Stomach (tissue), 9 donors: ENCODE measurements around the gene NOD2. TPM values are rescaled to one million over a fixed set of nuclear protein-coding genes. Genes with fewer than 3 reads are reported as not detected.

Experiments
- DNase-seq, 2 donors: peaks; one replicate each; pipeline versions ENCODE4 v3.0.0 to v3.0.0-alpha.2; 2013 to 2019
- H3K27ac ChIP-seq, 5 donors: fragments of 200-600 bp in 4 of 5; sonication (generic) in 4 of 5; one replicate each; pipeline ENCODE4 v1.5.1; 2013 to 2019; ENCODE audit warnings: mild to moderate bottlenecking in 1 of 5, moderate library complexity in 1 of 5
- H3K27me3 ChIP-seq, 3 donors: fragments of 200-600 bp; sonication (generic); one replicate each; pipeline ENCODE4 v1.5.1; 2017 to 2019; ENCODE audit warnings: mixed run types in 1 of 3
- H3K36me3 ChIP-seq, 4 donors: fragments of 200-600 bp; sonication (generic); 1 replicate in 3 of 4; 2 replicates in 1 of 4; pipeline ENCODE4 v1.5.1; 2016 to 2019
- H3K4me1 ChIP-seq, 4 donors: fragments of 200-600 bp; sonication (generic); one replicate each; pipeline ENCODE4 v1.5.1; 2016 to 2019
- H3K4me3 ChIP-seq, 4 donors: fragments of 200-600 bp; sonication (generic) in 3 of 4; one replicate each; pipeline ENCODE4 v1.5.1; 2016 to 2019; ENCODE audit warnings: mild to moderate bottlenecking in 1 of 4
- H3K9me3 ChIP-seq, 4 donors: fragments of 200-600 bp; sonication (generic); one replicate each; pipeline ENCODE4 v1.5.1; 2016 to 2019
- CTCF ChIP-seq, 7 experiments: fragments of 450-650 bp in 4 of 7; fragments of 200-600 bp in 3 of 7; sonication (generic) in 3 of 7; IDR thresholded peaks; one replicate each; pipeline ENCODE4 v1.5.1; 2016 to 2019; ENCODE audit warnings: antibody characterized with exemption in 7 of 7, control low read depth in 2 of 7, mild to moderate bottlenecking in 1 of 7
- EP300 ChIP-seq: sonication (generic); formaldehyde crosslinking; IDR thresholded peaks from one replicate; pipeline ENCODE4 v1.6.1; 2017; ENCODE audit warnings: antibody characterized with exemption
- POLR2A ChIP-seq, 4 donors: fragments of 450-650 bp; IDR thresholded peaks; one replicate each; pipeline ENCODE4 v1.6.1; 2016; ENCODE audit warnings: antibody characterized with exemption in 4 of 4, control low read depth in 2 of 4, mild to moderate bottlenecking in 1 of 4, moderate library complexity in 1 of 4
- POLR2AphosphoS5 ChIP-seq, 3 donors: sonication (generic); formaldehyde crosslinking; IDR thresholded peaks; one replicate each; pipeline ENCODE4 v1.6.1; 2016; ENCODE audit warnings: antibody characterized with exemption in 3 of 3
- WGBS, 5 donors: extraction: QIAGEN DNeasy Blood & Tissue Kit in 3 of 5; methylation state at CpG; one replicate each; pipeline versions ENCODE4 v1.1.5 to v1.1.7; 2013 to 2018; 5-methylcytosine and 5-hydroxymethylcytosine counted together
- intact Hi-C: fragments of 100-400 bp; cut with DNase I; formaldehyde crosslinking; loops from one replicate; pipeline ENCODE4 v1.15.1; 2023; ENCODE audit warnings: low total_unique reads
- polyA plus RNA-seq, 3 donors: library from polyadenylated mRNA; stranded (reverse); fragments of 200-250 nt; gene quantifications; one replicate each; pipeline ENCODE4 v1.2.3, GENCODE V29; 2013
- total RNA-seq, 5 donors: library from RNA; depleted of rRNA; stranded (reverse); fragments of >200 nt; gene quantifications; one replicate each; pipeline versions ENCODE4 v1.1.0 to v1.2.3, GENCODE V29; 2014 to 2016
- donor health status: healthy with polysubstance abuse.
- donor health status: Bipolar disorder and iron deficiency.
- donor health status: healthy.

The NOD2 gene
- total and polyA plus RNA-seq, 8 donors: 0.56 to 6.2 (median 2.3) TPM; not detected in 1

GRCh38 chr16:50751528-50751927 is 58.1 kb downstream of the NOD2 start:
- Histone ChIP-seq H3K27ac (no peak overlapping the region), H3K36me3 (peaks cover 7 to 64% (median 61%) of the 10 kb centered on the region in 4 donors), H3K27me3 (no peaks in the 10 kb centered on the region), H3K4me1 (peaks cover 0 to 40% (median 16%) of the 10 kb centered on the region in 4 donors), H3K4me3 (no peak overlapping the region), H3K9me3 (no peaks in the 10 kb centered on the region)
- intact Hi-C loops: no loop called here
- TF ChIP-seq POLR2AphosphoS5 (IDR thresholded peaks at IDR 0.05) (no peak), CTCF (IDR thresholded peaks at IDR 0.05) (no peak), EP300 (no peak), POLR2A (IDR thresholded peaks at IDR 0.05) (no peak)
- 80 to 90% (median 82%) methylated on average over 6 of the region's 6 CpGs for whole genome bisulfite sequencing, 5 donors
- DNase-seq: no peak

- TF ChIP-seq POLR2A (IDR thresholded peaks at IDR 0.05) (no peak), CTCF (IDR thresholded peaks at IDR 0.05) (no peak), POLR2AphosphoS5 (IDR thresholded peaks at IDR 0.05) (no peak), EP300 (no peak)
- Histone ChIP-seq H3K9me3 (no peaks in the 10 kb centered on the region), H3K27me3 (no peaks in the 10 kb centered on the region), H3K36me3 (peaks cover 7 to 74% (median 69%) of the 10 kb centered on the region in 4 donors), H3K4me3 (no peak overlapping the region), H3K4me1 (peaks cover 0 to 30% (median 11%) of the 10 kb centered on the region in 4 donors), H3K27ac (no peak overlapping the region)
- intact Hi-C loops: no loop called here
- 72 to 77% (median 75%) methylated on average over 4 of the region's 4 CpGs for WGBS, 5 donors
- DNase-seq: no peak
Measured at GRCh38 chr16:50752471-50753235, 59.2 kb downstream of the NOD2 start.

- Histone ChIP-seq H3K4me3 (no peak overlapping the region), H3K27ac (no peak overlapping the region), H3K27me3 (no peaks in the 10 kb centered on the region), H3K9me3 (no peaks in the 10 kb centered on the region), H3K4me1 (peaks cover 0 to 6% (median 2%) of the 10 kb centered on the region in 4 donors), H3K36me3 (peaks cover 7 to 76% (median 67%) of the 10 kb centered on the region in 4 donors)
- intact Hi-C loops: no loop called here
- no peak for DNase-seq
- TF ChIP-seq CTCF (IDR thresholded peaks at IDR 0.05) (no peak), POLR2AphosphoS5 (IDR thresholded peaks at IDR 0.05) (no peak), EP300 (no peak), POLR2A (IDR thresholded peaks at IDR 0.05) (no peak)
- 58 to 77% (median 62%) methylated on average over 3 of the region's 3 CpGs for WGBS, 5 donors
Measured at GRCh38 chr16:50756473-50756872, 63.1 kb downstream of the NOD2 start.

DNA sequence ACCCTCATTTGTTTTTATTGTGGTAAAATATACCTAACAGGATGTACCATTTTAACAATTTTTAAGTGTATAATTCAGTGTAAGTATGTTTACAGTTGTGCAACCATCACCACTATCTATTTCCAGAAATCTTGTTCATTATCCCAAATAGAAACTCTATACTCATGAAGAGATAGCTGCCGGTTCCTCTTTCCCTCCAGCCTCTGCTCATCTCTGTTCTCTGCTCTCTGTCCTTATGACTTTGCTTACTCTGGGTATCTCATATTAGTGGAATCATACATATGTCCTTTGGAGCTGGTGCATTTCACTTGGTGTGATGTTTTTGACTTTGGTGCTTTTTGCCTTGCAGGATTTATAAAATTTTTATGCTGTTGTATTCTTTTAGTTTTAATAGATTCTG is 67.9 kb downstream of the NOD2 start:
- WGBS, 5 donors: 47 to 79% (median 71%) methylated on average over 1 of the region's 1 CpG
- H3K36me3 ChIP-seq: peaks cover 0 to 49% (median 39%) of the 10 kb centered on the region in 4 donors
- H3K4me3 ChIP-seq: no peak overlapping the region
- H3K9me3 ChIP-seq: peaks cover 0 to 9% (median 8%) of the 10 kb centered on the region in 4 donors
- no peak overlapping the region for H3K27ac ChIP-seq
- no peaks in the 10 kb centered on the region for H3K27me3 ChIP-seq
- DNase-seq: no peak
- no peak for TF ChIP-seq POLR2AphosphoS5 (IDR thresholded peaks at IDR 0.05)
- no peak for TF ChIP-seq POLR2A (IDR thresholded peaks at IDR 0.05)
- no peak for TF ChIP-seq EP300
- TF ChIP-seq CTCF (IDR thresholded peaks at IDR 0.05): no peak
- intact Hi-C loops: no loop called here
- peaks cover 0 to 19% (median 5%) of the 10 kb centered on the region in 4 donors for H3K4me1 ChIP-seq
